ENCODE data around the gene UACA.
"Not testable (repeated sequence)": the region's sequence is repeated elsewhere in the genome, so short reads cannot be mapped to it uniquely, and the experiment has no call there.

UACA gene

GRCh38 chr15:70707686-70708300, 55.6 kb downstream of the UACA start:
- no peak for DNase-seq

- DNase-seq = no peak
Observed at GRCh38 chr15:70704731-70705130, 58.6 kb downstream of the UACA start.

GRCh38 chr15:70704166-70704565, 59.2 kb downstream of the UACA start:
- no peak for DNase-seq

GRCh38 chr15:70703096-70703878, 60.1 kb downstream of the UACA start:
- DNase-seq = no peak

- no peak for DNase-seq
Observed at GRCh38 chr15:70702584-70702983, 60.8 kb downstream of the UACA start.

- no peak for DNase-seq
Observed at GRCh38 chr15:70701891-70702568, 61.3 kb downstream of the UACA start.

- no peak for DNase-seq
Observed at GRCh38 chr15:70701171-70701570, 62.2 kb downstream of the UACA start.

GRCh38 chr15:70699890-70700289, 63.5 kb downstream of the UACA start:
- DNase-seq = no peak

GRCh38 chr15:70698836-70699390, 64.4 kb downstream of the UACA start:
- DNase-seq = no peak

- DNase-seq = no peak
Observed at GRCh38 chr15:70698426-70698825, 64.9 kb downstream of the UACA start.

GRCh38 chr15:70690491-70691276, 72.7 kb downstream of the UACA start:
- no peak for DNase-seq

GRCh38 chr15:70690021-70690420, 73.3 kb downstream of the UACA start:
- no peak for DNase-seq

- DNase-seq = no peak
Observed at GRCh38 chr15:70687482-70687881, 75.9 kb downstream of the UACA start.

- no peak for DNase-seq
Observed at GRCh38 chr15:70680817-70681216, 82.5 kb downstream of the UACA start.

GRCh38 chr15:70679919-70680231, 83.5 kb downstream of the UACA start:
- DNase-seq = no peak

- no peak for DNase-seq
Observed at GRCh38 chr15:70672081-70672480, 91.3 kb downstream of the UACA start.

GRCh38 chr15:70670680-70671079, 92.7 kb downstream of the UACA start:
- no peak for DNase-seq

GRCh38 chr15:70669966-70670658, 93.2 kb downstream of the UACA start:
- no peak for DNase-seq

- DNase-seq = no peak
Observed at GRCh38 chr15:70669006-70669602, 94.3 kb downstream of the UACA start.

GRCh38 chr15:70665599-70665998, 97.8 kb downstream of the UACA start:
- no peak for DNase-seq

- no peak for DNase-seq
Observed at GRCh38 chr15:70664494-70664893, 98.9 kb downstream of the UACA start.

GRCh38 chr15:70663069-70663468, 100.3 kb downstream of the UACA start:
- DNase-seq = not testable (repeated sequence)
